Choroid plexus epithelial cell (primary cell): ENCODE measurements around the gene TAL1.

ENCODE experiments used
- DNase-seq: peaks from one replicate; pipeline ENCODE4 v3.0.0-alpha.2; 2010; ENCODE audit warnings: low read depth
- H3K4me3 ChIP-seq: 2 replicates; pipeline ENCODE4 v1.5.1; 2011; ENCODE audit warnings: low read depth, mild to moderate bottlenecking, control low read depth, low read length, moderate library complexity
- TF ChIP-seq, protein P1 (sequence below): conservative IDR thresholded peaks from 2 replicates; pipeline ENCODE4 v1.5.1; 2011; ENCODE audit warnings: low read depth, mild to moderate bottlenecking, control low read depth, inconsistent platforms, low read length, moderate library complexity

The TAL1 gene

DNA sequence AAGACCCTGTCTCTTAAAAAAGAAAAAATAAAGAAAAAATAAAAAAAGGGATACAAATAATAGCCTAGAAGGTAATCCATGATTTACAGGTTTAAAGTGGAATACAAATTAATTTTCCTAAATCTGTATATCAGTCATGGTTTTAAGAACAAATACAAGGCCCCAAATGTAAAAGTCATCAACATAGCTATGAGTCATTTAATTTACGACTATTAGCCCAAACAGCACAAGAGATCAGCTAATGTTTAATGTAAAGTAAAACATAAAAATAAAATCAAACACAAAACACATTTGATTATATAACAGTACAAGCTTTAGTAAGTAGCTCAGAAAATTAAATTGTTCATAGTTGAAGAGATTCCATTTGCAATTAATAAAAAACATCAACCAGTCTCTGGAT lies 20.3 kb upstream of the TAL1 start:
- TF ChIP-seq, protein P1, sequence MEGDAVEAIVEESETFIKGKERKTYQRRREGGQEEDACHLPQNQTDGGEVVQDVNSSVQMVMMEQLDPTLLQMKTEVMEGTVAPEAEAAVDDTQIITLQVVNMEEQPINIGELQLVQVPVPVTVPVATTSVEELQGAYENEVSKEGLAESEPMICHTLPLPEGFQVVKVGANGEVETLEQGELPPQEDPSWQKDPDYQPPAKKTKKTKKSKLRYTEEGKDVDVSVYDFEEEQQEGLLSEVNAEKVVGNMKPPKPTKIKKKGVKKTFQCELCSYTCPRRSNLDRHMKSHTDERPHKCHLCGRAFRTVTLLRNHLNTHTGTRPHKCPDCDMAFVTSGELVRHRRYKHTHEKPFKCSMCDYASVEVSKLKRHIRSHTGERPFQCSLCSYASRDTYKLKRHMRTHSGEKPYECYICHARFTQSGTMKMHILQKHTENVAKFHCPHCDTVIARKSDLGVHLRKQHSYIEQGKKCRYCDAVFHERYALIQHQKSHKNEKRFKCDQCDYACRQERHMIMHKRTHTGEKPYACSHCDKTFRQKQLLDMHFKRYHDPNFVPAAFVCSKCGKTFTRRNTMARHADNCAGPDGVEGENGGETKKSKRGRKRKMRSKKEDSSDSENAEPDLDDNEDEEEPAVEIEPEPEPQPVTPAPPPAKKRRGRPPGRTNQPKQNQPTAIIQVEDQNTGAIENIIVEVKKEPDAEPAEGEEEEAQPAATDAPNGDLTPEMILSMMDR = no peak
- no peak for DNase-seq

DNA sequence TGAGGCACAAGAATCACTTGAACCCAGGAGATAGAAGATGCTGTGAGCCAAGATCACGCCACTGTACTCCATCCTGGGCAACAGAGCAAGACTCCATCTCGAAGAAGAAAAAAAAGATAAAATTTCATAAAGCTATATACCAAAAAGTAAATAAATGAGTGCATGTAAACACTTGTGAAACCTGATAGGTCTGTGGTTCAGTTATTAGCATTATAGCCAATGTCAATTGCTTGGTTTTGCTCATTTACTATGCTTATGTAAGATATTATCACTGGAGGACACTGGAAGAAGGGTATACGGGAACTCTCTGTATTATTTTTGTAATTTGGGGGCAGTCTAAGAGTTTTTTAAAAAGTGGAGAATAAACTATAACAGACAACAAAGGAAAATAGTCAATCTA lies 17.7 kb upstream of the TAL1 start:
- TF ChIP-seq, protein P1 = no peak

More for the DNA sequence above, 20.3 kb upstream of the TAL1 start:
- no peak overlapping the region for H3K4me3 ChIP-seq

DNA sequence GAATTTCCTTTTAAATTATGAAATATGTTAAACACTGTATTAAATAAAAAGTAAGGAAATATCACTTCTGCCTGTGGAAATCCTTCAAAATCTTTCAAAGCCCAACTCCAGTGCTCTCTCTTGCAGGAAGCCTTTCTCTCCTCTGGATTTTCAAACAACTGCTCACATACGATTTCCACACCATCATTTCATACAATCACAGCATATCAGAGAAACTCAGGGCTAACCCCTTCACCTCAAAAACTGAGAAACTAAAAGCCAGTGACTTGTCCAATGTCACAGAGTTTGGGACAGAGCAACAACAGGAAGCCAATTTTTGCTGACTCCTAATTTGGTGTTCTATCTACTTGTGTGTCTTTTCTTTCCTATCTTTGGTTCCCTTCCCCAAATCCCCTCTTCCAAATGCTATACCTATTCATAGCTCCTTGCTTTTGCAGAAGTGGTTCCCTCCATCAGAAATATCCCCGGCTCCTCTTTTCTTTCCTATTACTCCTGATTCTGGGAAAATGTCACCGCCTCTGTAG lies 12.4 kb upstream of the TAL1 start:
- H3K4me3 ChIP-seq = no peak overlapping the region
- no peak for DNase-seq
- TF ChIP-seq, protein P1 = no peak

More for the DNA sequence above, 17.7 kb upstream of the TAL1 start:
- no peak for DNase-seq
- H3K4me3 ChIP-seq = no peak overlapping the region

DNA sequence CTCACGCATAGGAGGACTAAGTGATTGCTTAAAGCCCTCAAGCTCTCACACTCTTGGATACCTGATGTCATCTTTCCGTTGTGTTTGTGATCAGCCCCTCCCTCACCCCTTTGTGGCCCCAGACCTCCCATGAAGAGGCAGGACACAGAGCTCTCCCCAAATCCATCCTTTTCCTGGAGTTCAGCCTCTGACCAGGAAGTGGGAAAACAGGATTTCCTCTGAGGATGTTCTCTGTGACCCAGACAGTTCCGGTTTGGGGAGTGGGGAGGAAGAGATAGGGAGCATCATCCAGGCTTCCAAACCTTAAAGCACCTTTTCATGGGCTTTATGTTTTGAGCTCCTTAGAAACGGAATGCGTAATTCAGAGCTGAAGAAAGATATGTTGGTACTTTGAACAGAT lies 11.9 kb upstream of the TAL1 start:
- no peak overlapping the region for H3K4me3 ChIP-seq
- TF ChIP-seq, protein P1 = no peak
- DNase-seq = no peak

DNA sequence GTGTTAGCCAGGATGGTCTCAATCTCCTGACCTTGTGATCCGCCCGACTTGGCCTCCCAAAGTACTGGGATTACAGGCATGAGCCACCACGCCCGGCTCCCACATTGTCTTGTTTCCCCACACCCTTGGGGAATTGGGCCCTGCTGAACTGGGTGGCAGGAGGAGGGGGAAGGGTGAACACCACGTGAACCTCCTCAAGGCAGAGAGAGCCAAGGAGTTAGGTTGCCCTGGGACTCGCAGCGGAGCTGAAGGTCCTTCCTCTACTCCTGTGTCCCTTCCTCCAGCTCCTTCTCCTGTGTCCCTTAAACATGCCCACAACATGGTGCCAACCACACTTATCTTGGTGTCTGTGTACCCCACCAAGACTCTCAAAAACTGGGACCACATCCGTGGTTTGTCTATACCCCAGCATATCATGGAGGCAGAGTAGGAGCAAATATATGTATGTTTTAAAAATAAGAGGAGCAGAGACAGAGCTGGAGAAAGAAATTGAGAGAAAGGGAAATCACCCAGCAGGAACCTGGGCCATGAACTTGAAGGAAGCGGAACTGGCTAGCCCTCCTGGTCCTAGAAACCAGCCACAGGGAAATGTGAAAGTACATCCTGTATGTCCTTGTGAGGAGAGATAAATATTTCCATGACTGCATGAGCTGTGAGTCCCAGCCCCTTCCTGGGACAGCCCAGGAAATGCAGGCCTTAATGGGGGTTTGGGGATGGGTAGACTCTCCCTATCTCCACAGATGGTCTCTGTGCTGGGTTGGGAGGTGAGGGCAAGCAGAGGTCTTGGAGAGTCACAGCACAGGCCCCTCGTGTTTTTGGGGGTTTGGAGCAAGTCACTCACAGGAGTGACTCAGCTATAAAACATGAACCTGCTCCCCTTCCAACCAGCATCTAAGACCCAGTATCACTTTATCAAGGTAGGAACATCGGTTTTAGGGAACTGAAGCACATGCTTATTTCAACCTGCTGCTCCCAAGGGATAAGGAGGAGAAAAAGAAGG lies 9.4 kb upstream of the TAL1 start:
- TF ChIP-seq, protein P1 = no peak
- DNase-seq = peak; percentile 14
- no peak overlapping the region for H3K4me3 ChIP-seq

DNA sequence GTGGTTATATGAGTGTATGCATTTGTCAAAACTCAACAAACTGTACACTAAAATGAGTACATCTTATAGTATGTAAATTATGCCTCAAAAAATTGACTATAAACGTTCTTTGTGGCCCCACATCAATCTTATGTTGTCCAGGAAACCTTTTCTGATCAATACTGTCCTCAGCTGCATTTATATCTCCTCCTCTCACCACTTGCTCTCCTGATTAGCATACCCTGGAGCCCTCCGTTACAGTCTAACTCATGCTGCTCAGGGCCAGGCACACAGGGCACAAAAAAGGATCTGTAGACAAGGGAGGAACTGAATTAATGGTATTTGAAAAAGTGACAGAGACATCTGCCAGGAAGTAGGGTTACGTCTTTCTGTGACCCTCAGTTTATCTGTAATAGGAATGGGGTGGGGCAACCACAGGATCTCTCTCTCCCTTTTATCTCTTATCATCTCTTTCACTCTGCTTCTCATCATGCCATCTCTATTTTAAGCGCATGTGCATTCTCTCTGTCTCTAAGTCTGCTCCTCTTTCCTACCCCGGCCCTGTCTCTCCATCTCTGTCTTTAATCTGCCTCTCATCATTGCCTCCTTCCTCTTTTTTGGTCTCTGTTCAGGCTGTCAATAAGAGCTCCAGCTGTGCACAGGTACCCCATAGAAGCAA lies 7.0 kb upstream of the TAL1 start:
- no peak for DNase-seq
- no peak overlapping the region for H3K4me3 ChIP-seq
- TF ChIP-seq, protein P1 = no peak
